Smooth muscle cell (in vitro differentiated cells): Measurements from ENCODE around the gene PARD3. TPM values are rescaled to one million over a fixed set of nuclear protein-coding genes. Genes with fewer than 3 reads are reported as not detected.

Experiments used
- DNase-seq: peaks from one replicate; lab custom pipeline; 2025; ENCODE audit not compliant: unreplicated experiment; lab: John Stamatoyannopoulos, UW
- H2AFZ ChIP-seq: fragments of 200-600 bp; sonication (generic); 2 replicates; pipeline ENCODE4 v1.6.0; 2016; ENCODE audit warnings: antibody characterized with exemption, low read depth, mild to moderate bottlenecking
- H3F3A ChIP-seq: fragments of 200-600 bp; sonication (generic); 2 replicates; pipeline ENCODE4 v1.6.0; 2017; ENCODE audit warnings: antibody characterized with exemption, low read depth
- H3K27ac ChIP-seq: fragments of 200-600 bp; sonication (generic); 2 replicates; pipeline ENCODE4 v1.5.1; 2016; ENCODE audit warnings: low read depth, mild to moderate bottlenecking
- H3K27me3 ChIP-seq: fragments of 200-600 bp; sonication (generic); 2 replicates; pipeline ENCODE4 v1.6.1; 2016; ENCODE audit warnings: low read depth, mild to moderate bottlenecking
- H3K36me3 ChIP-seq: fragments of 200-600 bp; sonication (generic); 2 replicates; pipeline ENCODE4 v1.5.1; 2016; ENCODE audit warnings: low read depth
- H3K4me1 ChIP-seq: fragments of 200-600 bp; sonication (generic); 2 replicates; pipeline ENCODE4 v1.5.1; 2016; ENCODE audit warnings: low read depth
- H3K4me2 ChIP-seq: fragments of 200-600 bp; sonication (generic); 2 replicates; pipeline ENCODE4 v1.6.0; 2016; ENCODE audit warnings: mild to moderate bottlenecking
- H3K4me3 ChIP-seq: fragments of 200-600 bp; sonication (generic); 2 replicates; pipeline ENCODE4 v1.5.1; 2016; ENCODE audit warnings: mild to moderate bottlenecking
- H3K79me2 ChIP-seq: fragments of 200-600 bp; sonication (generic); 2 replicates; pipeline ENCODE4 v1.6.0; 2016; ENCODE audit warnings: low read depth, mild to moderate bottlenecking
- H3K9ac ChIP-seq: fragments of 200-600 bp; sonication (generic); 2 replicates; pipeline ENCODE4 v1.6.0; 2016; ENCODE audit warnings: low read depth
- H3K9me3 ChIP-seq: fragments of 200-600 bp; sonication (generic); replicated peaks from 2 replicates; pipeline ENCODE4 v1.5.1; 2016; ENCODE audit warnings: low read depth
- H4K20me1 ChIP-seq: fragments of 200-600 bp; sonication (generic); 2 replicates; pipeline ENCODE4 v1.6.0; 2016; ENCODE audit warnings: low read depth
- WGBS: methylation state at CpG from one replicate; pipeline ENCODE4 v1.1.7; 2016; ENCODE audit warnings: low lambda C conversion rate; 5-methylcytosine and 5-hydroxymethylcytosine counted together
- polyA plus RNA-seq: library from polyadenylated mRNA; unstranded; fragments of >200 nt; fragmentation: Nextera tagmentation; extraction: Ambion mirVana; gene quantifications from 2 replicates; pipeline ENCODE4 v1.2.1, GENCODE V29; 2016
- total RNA-seq: library from RNA; depleted of rRNA; stranded (reverse); fragments of >200 nt; gene quantifications from 2 replicates; pipeline ENCODE4 v1.2.3, GENCODE V29; 2014
- TF ChIP-seq, protein P1 (sequence below): fragments of 200-600 bp; sonication (generic); IDR thresholded peaks from 2 replicates; pipeline ENCODE4 v1.5.1; 2017; ENCODE audit warnings: borderline replicate concordance, mild to moderate bottlenecking, antibody characterized with exemption; ENCODE audit not compliant: insufficient read depth, poor library complexity, severe bottlenecking

The PARD3 gene
- total and polyA plus RNA-seq, 2 experiments from 2014 or later, result 17.5 to 26.0 TPM

DNA sequence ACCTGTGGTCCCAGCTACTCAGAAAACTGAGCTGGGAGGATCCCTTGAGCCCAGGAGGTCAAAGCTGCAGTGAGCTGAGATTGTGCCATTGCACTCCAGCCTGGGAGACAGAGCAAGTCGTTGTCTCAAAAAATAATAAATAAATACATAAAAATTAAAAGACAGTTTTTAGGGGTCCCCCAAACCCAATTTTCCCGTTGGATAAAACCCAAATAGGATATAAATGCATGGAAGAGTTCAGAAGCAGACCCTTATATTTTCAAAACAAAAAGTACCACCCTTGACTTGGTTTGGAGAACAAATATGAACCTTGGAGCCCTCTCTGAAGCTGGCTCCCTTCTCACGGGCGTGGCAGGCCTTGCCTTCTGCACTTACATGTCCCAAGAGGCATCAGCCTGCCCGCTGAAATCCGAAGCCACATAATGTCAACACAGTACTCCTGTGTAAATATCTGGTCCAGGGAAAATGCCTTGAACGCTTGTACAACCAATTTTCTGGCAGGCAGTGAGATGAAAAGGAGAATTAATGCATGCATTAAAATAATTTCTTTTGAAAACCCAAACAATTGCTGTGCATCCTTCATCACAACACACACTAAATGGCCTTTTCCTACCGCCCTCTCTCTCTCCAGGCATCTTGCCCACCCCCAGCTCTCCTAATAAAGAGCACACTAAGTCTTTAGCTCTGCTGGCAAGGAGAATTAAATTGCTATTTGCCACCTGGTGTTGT lies 46.4 kb upstream of the PARD3 start:
- Histone ChIP-seq H3K4me3 (no peak overlapping the region), H3K4me2 (no peak overlapping the region), H3K4me1 (no peaks in the 10 kb centered on the region), H3K36me3 (no peaks in the 10 kb centered on the region), H3F3A (no peaks in the 10 kb centered on the region), H2AFZ (no peak overlapping the region), H3K9ac (no peak overlapping the region), H3K79me2 (no peaks in the 10 kb centered on the region), H3K9me3 (no peaks in the 10 kb centered on the region), H3K27me3 (no peaks in the 10 kb centered on the region), H3K27ac (no peak overlapping the region), H4K20me1 (no peaks in the 10 kb centered on the region)
- TF ChIP-seq, protein P1, sequence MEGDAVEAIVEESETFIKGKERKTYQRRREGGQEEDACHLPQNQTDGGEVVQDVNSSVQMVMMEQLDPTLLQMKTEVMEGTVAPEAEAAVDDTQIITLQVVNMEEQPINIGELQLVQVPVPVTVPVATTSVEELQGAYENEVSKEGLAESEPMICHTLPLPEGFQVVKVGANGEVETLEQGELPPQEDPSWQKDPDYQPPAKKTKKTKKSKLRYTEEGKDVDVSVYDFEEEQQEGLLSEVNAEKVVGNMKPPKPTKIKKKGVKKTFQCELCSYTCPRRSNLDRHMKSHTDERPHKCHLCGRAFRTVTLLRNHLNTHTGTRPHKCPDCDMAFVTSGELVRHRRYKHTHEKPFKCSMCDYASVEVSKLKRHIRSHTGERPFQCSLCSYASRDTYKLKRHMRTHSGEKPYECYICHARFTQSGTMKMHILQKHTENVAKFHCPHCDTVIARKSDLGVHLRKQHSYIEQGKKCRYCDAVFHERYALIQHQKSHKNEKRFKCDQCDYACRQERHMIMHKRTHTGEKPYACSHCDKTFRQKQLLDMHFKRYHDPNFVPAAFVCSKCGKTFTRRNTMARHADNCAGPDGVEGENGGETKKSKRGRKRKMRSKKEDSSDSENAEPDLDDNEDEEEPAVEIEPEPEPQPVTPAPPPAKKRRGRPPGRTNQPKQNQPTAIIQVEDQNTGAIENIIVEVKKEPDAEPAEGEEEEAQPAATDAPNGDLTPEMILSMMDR, result no peak
- WGBS, result 88% methylated on average over 8 of the region's 8 CpGs
- no peak for DNase-seq

DNA sequence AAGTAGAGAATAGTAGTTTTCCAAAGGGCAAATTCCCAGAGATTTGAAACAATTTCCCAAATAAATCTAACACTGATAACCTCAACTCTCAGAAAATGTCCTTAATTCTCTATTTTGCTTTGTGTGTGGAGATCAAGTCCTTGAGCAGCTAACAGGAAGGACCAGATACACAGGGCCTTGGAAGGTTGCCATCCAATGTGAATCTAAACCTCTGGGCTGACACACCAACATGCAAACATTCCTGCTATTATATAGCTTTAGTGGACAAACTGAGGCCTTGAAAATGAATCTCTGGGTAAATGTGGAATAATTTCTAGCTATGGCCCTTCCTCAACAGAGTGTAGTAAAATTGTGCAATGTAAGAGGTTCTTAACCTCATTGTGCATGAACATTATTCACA lies 44.1 kb upstream of the PARD3 start:
- Histone ChIP-seq H3K4me1 (no peaks in the 10 kb centered on the region), H3K27me3 (no peaks in the 10 kb centered on the region), H3K4me2 (no peak overlapping the region), H3K27ac (no peak overlapping the region), H3F3A (peaks cover 3% of the 10 kb centered on the region), H2AFZ (no peak overlapping the region), H3K4me3 (no peak overlapping the region), H3K36me3 (no peaks in the 10 kb centered on the region), H3K9ac (no peak overlapping the region), H3K9me3 (no peaks in the 10 kb centered on the region), H4K20me1 (no peaks in the 10 kb centered on the region), H3K79me2 (no peaks in the 10 kb centered on the region)
- no peak for DNase-seq
- TF ChIP-seq, protein P1, result no peak

DNA sequence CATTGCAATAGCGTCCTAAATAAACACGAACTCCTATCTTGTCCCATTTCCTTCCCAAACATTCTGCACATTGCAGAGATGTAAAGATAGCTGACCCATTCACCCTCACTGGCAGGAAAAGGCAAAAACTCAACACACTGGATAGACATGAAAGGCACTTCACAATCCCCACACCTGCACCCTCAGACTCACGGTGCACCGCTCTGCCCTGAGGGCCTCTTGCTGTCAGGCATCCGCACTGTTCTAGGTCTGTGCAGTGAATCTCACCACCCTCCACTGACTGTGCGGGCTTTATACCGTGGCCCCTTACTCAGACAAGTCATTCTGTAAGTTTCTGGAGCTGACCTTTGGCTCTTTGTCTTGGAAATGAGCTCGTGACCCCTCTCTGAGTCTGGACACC lies 42.9 kb upstream of the PARD3 start:
- WGBS, result 79% methylated on average over 8 of the region's 8 CpGs
- TF ChIP-seq, protein P1, result no peak
- no peaks in the 10 kb centered on the region for H3K9me3 ChIP-seq

DNA sequence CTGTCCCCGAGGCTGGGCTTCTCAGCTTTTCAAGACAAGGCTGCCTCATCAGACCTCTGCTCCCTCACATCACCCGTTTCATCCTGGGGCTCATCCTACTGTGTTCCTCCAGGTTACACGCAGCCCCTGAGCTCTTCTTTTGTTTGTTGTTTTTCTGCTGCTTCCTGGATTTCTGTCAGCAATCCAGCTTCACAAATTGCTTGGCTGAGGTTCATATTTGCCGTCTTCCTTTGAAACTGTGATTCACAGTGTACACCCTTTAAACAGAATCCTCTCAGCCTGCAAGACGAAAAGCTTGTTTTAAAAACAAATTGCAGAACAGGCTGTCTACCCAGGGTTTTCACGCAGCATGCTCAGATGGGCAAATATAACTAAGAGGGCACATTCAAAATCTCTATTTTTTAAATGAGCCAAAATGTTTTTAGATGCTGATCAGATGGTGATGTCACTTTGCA lies 39.1 kb upstream of the PARD3 start:
- DNase-seq, result no peak
- Histone ChIP-seq H3K27ac (no peak overlapping the region), H3K9ac (no peak overlapping the region), H3K4me1 (no peaks in the 10 kb centered on the region), H3K4me3 (no peak overlapping the region), H4K20me1 (no peaks in the 10 kb centered on the region), H3K9me3 (no peaks in the 10 kb centered on the region), H3K27me3 (no peaks in the 10 kb centered on the region), H3K79me2 (no peaks in the 10 kb centered on the region), H3K36me3 (no peaks in the 10 kb centered on the region), H3F3A (peaks cover 4% of the 10 kb centered on the region), H3K4me2 (no peak overlapping the region), H2AFZ (peak overlapping the region; percentile 66)
- 59% methylated on average over 6 of the region's 6 CpGs for WGBS
- TF ChIP-seq, protein P1, result no peak

More for the DNA sequence above, 42.9 kb upstream of the PARD3 start:
- Histone ChIP-seq H3K4me3 (no peak overlapping the region), H3K36me3 (no peaks in the 10 kb centered on the region), H3K27me3 (no peaks in the 10 kb centered on the region), H3F3A (peaks cover 4% of the 10 kb centered on the region), H4K20me1 (no peaks in the 10 kb centered on the region), H3K4me2 (no peak overlapping the region), H2AFZ (no peak overlapping the region), H3K4me1 (no peaks in the 10 kb centered on the region), H3K27ac (no peak overlapping the region), H3K79me2 (no peaks in the 10 kb centered on the region), H3K9ac (no peak overlapping the region)
- no peak for DNase-seq
